Measurements from ENCODE around the gene EFR3B.
A peak's percentile ranks its signal among the peaks of the same experiment; 100 is the strongest.

Gene EFR3B

GRCh38 chr2:25034081-25034480, 7.8 kb upstream of the EFR3B start:
- no peak for DNase-seq (ENCODE audit: low spot score)

GRCh38 chr2:25035537-25036220, 6.2 kb upstream of the EFR3B start:
- no peak for DNase-seq (ENCODE audit: low spot score)

DNA sequence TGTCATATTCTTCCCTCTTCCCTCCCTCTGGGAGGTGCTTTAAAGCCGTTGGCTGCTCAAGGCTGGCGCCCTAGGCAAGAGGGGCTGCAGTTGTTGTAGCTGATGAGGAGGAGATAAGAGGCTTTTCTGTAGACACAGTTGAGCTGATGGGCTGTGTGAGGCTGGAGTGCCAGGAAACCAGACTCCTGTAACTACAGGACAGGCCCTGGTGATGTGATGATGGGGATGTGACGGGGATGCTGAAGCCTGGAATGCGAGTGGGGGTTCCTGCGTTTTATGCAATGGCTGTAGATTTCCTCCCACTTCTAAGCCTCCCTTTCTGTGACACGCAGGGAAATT, 5.7 kb upstream of the EFR3B start:
- no peak for DNase-seq (ENCODE audit: low spot score)

DNA sequence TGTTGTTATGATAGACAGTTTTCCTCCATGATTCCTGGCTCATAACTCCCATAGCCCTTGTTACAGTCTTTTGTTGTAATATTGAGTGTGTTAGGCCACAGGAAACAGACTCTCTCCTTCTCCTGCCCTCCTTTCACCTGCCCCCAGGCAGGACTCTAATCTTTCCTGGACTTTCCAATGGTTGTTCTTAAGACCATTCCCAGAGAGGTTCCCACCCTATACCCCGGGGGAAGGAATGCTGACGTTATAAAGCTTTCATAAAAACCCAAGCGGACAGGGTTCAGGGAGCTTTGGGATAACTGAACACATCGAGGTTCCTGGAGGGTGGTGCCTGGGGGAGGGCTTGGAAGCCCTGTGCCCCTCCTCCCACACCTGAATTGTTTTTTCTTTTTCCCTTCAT, 2.8 kb upstream of the EFR3B start:
- no peak for DNase-seq (ENCODE audit: low spot score)

GRCh38 chr2:25041307-25041927, 459 bp upstream of the EFR3B start:
- peak; percentile 48 for DNase-seq (ENCODE audit: low spot score)

DNA sequence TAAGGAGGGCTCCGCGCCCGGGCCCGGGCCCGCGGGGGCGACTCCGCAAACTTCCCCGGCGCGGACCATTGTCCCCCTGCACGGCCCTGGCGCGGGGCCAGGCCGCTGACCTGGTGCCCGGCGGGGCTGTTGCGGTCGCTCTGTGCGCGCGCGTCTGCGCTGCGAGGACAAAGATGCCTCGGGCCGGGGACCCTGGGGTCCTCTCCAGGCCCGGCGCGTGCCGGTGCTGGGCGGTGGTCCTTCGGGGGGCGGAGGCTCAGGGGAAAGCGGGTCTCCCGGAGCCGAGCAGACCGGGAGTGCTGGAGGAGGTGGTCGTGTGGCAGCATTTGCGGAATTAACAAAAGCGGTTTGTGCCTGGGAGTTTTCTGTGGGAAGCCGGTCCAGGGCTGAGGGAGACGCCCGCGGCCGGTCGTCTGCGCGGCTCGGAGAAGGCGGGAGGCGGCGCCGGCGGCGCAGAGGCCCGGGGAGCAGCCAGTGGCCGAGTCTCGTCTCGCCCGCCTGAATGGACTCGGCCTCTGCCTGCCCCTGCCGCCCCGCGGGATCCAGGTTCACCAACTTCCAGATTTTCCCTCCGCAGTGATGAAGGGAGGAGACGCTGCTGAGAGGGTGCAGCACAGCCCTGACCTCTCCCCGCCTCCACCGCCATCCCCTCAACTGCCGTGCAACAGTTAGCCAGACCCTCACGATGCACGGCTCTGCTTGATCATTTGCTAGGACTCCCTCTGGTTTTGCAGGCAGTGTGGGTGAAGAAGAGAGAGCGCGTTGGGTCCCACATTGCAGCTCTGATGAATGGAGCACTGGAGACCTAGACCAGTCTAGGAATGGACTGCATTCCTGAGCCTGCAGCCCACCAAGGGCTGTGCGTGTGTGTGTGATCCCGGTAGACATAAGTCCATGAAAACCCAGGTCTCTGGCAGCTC, 705 bp downstream of the EFR3B start:
- peak; percentile 19 for DNase-seq (ENCODE audit: low spot score)

- peak; percentile 87 for DNase-seq (ENCODE audit: low spot score)
Observed at GRCh38 chr2:25043241-25043867, 1.5 kb downstream of the EFR3B start.

GRCh38 chr2:25044011-25044410, 2.1 kb downstream of the EFR3B start:
- DNase-seq (ENCODE audit: low spot score): no peak

- DNase-seq (ENCODE audit: low spot score): no peak
Observed at GRCh38 chr2:25044990-25045389, 3.1 kb downstream of the EFR3B start.

DNA sequence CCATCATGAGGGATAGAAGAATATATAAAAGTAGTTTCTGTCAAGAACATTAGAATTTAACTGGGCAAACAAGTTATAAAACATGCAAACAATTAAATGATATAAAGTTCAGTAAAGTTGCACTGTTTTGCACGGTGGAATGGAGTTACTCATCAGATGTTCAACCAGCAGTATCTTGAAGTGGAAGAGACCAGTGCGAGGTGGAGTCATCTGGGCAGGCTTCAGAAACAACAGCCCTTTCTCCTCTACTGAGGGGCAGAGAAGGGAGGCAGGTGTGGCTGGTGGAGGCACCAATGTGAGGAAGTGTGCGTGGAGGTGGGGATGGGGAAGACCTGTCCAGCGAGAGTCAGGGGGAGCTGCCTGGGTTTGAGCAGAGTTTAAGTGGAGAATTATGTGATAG, 7.5 kb downstream of the EFR3B start:
- no peak for DNase-seq (ENCODE audit: low spot score)

GRCh38 chr2:25050128-25050527, 8.3 kb downstream of the EFR3B start:
- DNase-seq (ENCODE audit: low spot score): no peak

DNA sequence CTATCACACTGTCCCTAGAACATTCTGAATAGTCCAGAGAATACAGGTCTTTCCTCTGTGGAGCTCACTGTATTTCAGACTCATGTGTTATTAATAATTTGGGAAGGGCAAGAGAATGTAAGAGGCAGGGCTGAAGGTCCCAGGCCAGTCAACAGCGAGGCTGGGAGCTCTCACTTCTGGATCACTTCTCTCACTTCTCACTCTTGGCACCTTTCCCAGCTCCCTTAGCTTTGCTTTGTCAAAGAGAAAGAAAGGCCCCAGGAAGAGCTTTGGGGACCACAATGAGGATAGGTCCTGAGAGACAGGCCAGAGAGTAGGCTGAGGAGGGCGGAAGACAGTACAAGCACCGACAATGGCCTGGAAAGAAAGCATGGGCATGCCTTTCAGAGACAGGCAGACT, 11.2 kb downstream of the EFR3B start:
- DNase-seq (ENCODE audit: low spot score): no peak

DNA sequence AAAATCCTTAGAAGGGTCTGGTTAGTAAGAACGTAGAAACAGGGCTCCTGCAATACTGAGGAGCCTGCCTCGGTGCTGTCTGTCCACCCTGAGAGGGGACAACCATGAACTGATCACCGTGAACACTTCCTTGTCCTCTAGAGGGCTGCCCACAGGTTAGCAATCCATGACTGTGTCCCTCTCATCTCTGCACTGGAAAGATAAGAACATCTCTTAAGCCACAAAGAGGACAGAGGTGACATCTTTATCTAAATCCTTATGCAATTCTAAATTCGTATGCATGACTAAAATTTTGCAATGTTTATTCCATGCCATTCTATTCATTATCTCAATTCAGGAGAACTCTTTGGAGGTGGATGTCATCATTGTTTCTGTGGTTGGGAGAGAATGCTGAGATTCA, 12.8 kb downstream of the EFR3B start:
- DNase-seq (ENCODE audit: low spot score): no peak

GRCh38 chr2:25055376-25055920, 13.6 kb downstream of the EFR3B start:
- DNase-seq (ENCODE audit: low spot score): no peak

GRCh38 chr2:25056098-25056821, 14.4 kb downstream of the EFR3B start:
- DNase-seq (ENCODE audit: low spot score): no peak

GRCh38 chr2:25062511-25062917, 20.6 kb downstream of the EFR3B start:
- no peak for DNase-seq (ENCODE audit: low spot score)

GRCh38 chr2:25063876-25064660, 22.2 kb downstream of the EFR3B start:
- DNase-seq (ENCODE audit: low spot score): peak; percentile 12

DNA sequence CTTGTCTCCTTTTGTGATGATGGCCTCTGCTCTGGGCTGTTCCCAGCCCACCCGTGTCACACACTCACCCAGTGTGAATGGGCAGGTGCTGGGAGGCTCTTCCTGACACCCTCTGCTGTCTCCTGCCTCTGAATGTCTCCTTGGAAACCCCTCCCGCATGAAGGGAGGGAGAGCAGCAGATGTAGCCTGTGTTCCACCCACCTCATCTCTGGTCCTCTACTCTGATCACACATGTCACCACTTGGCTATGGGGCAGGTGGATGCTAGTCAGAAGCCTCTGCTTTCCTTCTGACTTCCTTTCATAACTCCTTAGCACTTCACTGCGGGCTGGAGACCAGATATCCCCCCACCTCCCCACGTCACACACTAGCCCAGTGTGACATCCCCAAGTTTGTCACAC, 23.9 kb downstream of the EFR3B start:
- DNase-seq (ENCODE audit: low spot score): no peak

DNA sequence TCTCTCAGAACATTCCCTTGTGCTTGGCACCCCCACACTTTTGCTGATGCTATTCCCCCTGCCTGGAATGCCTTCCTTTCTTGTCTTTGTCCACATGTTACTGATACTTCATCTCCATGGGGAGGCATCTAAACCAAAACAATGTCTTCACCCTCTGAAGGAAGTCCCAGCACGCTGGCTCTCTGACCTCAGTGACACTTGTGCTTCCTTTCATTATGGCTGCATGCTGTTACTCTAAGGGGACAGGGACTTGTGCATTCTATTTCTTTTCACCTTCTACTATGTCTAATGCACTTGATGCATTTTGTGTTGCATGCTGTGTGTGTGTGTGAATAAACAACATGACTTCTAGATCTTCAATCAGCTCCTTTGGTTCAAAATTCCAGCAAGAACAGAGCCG, 24.6 kb downstream of the EFR3B start:
- no peak for DNase-seq (ENCODE audit: low spot score)

DNA sequence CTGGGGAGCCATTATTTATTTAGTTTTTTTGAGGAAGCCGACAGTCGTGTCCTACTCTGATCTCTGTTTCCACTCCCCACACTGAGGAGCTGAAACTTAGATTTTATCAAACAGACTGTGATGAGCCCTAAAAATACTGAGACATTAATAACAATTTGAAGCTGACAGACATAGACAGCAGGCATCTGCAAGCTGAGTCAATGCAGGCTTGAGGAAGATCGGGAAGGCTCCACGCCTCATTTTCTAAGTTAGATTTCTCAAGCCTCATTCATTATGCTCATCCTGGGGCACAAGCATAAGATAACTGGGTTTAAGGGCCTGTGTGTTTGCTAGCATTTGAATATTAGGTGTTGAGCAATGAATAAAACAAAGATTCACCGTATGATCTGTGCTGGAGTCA, 26.3 kb downstream of the EFR3B start:
- DNase-seq (ENCODE audit: low spot score): no peak

DNA sequence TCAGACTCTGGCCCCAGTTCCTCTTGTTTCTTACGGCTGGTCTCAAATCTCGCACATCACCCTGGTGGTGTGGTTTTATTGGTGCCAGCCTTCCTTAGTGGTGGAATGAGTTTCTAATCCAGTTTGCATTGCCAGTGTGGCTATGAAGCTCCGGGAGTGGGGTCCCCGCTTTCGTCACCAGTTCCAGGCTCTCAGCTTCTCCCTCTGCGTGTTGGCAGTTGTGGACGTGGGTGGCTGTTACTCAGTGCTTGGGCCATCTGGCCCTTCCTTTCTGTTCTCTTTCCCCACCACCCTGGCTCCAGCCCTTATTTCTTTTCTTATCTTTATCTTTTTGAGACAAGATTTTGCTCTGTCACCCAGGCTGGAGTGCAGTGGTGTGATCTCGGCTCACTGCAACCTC, 30.1 kb downstream of the EFR3B start:
- DNase-seq (ENCODE audit: low spot score): no peak
